ENCODE data around the gene PTPRN2. TPM values are rescaled to one million over a fixed set of nuclear protein-coding genes. Genes with fewer than 3 reads are reported as not detected.
"Not testable (repeated sequence)": the region's sequence is repeated elsewhere in the genome, so short reads cannot be mapped to it uniquely, and the experiment has no call there.

Gene PTPRN2
- total RNA-seq, 1 experiment from 2014 or later, result 2.9 TPM

DNA sequence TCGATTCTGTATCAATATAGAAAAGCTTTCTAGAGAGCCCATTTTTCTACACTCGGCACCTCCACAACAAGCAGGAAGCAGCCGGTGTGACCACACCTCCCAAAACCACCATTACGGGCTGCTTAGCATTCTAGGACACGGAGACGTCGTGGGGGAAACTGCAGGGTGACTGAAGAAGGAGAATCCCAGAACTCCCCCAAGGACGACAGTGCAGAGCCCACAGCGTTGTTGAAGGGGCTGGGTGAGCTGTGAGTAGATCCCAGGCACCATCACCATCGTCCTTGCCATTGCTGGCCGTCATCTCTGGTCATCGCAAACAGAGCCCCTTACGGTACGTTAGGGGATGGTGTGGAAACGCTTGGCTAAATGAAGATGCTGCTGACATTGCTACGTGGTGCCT, 351.8 kb downstream of the PTPRN2 start:
- DNase-seq (ENCODE audit: extremely low read depth, low read depth), result no peak

DNA sequence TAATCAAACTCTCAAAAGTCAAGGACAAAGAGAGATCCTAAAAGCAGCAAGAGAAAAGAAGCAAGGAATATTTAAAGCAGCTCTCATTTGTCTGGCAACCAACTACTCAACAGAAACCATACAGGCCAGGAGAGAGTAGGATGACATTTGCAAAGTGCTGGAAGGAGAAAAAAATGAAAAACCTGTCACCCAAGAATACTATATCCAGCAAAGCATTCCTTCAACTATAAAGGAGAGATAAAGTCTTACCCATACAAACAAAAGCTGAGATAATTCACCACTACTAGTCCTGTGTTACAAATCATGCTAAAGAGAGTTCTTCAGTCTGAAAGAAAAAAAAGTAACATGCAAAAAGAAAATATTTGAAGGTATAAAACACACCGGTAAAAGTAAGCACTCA, 357.7 kb downstream of the PTPRN2 start:
- DNase-seq (ENCODE audit: extremely low read depth, low read depth), result no peak

DNA sequence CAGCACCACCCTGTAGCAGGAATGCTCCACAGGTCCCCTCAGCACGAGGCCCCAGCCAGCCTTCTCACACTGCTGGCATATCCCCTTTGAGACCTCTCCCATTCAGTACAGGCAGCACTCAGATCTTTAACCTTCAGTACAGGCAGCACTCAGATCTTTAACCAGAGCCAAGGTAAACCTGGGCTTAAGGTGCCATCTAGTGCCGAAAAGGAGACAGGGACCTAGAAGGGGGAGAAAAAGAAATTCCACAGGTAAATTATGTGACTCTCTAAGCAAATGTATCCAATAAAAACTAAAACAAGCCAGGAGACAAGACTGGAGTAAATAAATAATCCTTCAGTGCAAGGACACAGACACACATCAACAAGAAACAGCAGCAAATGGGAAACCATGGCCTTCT, 358.6 kb downstream of the PTPRN2 start:
- no peak for DNase-seq (ENCODE audit: extremely low read depth, low read depth)

DNA sequence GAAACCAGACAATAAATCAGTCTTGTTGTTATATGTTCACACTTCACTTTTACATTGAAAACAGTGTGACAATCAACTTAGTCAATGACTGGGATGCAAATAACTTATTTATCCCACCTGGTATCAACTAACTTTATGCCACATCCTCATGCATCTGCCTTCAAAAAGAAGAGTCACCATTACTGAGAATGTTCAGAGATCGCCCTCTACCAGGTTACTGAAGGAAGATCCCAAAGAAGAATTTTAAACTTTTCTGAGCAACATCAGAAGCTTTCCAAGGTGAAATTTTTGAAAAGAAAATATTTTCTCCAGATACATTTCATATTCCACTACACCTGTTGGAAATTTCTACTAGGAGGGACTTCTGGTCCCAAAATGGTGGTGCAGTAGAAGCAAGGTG, 359.5 kb downstream of the PTPRN2 start:
- no peak for DNase-seq (ENCODE audit: extremely low read depth, low read depth)

DNA sequence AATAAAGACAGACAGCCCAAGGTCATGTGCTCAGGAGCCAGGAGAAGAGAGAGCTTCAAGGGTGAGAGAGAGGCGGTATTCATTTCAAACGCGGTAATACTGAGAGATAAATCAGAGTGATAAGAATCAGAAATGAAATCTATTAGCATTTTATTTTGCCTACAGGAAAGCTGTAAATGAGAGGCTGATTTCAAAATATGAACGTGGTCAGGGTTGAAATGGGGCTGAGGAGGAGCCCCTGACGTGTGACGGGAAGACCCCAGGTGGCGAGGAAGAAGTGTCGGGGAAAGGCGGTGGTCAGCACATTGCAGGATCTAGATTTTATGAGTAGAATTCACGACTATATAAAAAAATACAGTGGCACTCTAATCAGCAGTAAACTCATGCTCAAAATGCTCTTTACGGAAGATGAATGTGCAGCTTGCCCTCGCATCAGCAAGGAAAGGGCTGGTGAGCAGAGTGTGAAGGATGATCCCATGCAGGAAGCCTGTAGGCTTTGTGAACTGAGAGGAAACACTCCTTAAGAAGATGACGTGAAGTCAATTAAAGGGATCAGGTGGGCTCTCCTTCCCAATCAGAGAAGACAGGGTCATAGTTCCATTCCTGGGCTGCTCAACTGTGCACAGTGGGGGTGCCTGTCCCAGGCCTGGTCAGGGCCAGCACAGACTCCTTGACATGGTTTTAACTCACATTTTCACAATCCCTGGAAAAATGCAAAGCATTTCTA, 360.2 kb downstream of the PTPRN2 start:
- no peak for DNase-seq (ENCODE audit: extremely low read depth, low read depth)

DNA sequence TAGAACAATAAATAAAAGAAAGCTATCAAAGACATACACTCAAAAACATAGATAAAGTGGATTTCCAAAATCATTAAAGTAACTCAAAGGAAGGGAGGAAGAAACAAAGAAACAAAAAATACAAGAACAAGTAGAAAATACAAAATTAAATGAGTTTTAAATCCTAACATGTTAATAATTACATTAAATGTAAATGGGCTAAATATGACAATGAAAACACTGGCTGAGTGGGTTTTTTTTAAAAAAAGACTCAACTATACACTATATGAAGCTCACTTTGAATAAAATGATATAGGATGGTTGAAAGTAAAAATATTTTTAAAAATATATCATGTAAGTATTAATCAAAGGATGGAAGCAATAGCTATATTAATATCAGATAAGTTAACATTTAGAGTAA, 371.4 kb downstream of the PTPRN2 start:
- DNase-seq (ENCODE audit: extremely low read depth, low read depth), result no peak

DNA sequence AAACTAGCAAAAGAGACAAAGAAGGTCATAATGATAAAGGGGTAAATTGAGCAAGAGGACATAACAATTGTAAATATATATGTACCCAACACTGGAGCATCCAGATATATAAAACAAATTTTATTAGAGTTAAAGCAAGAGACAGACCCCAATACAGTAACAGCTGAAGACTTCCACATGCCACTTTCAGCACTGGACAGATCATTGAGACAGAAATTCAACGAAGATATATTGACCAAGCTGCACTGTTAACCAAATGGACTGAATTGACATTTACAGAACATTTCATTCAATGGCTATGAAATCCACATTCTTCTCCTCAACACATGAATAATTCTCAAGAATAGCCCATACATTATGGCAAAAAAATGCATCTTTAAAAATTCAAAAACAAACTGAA, 378.2 kb downstream of the PTPRN2 start:
- DNase-seq (ENCODE audit: extremely low read depth, low read depth), result no peak

DNA sequence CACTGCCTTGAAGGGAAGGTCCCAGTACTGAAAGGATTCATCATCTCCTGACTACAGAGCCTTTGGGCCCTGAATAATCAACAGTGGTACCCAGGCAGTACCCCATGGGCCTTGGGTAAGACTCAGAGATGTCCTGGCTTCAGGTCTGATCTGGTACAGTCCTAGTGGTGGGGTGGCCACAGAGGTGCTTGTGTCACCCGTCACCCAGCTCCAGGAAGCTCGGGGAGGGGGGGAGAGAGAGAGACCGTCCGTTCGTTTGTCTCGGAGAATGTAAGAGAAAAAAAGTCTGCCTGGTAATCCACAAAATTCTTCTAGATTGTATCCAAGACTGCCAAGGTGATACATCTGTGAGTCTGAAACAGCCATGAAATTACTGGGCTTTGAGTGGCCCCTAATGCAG, 381.3 kb downstream of the PTPRN2 start:
- no peak for DNase-seq (ENCODE audit: extremely low read depth, low read depth)

DNA sequence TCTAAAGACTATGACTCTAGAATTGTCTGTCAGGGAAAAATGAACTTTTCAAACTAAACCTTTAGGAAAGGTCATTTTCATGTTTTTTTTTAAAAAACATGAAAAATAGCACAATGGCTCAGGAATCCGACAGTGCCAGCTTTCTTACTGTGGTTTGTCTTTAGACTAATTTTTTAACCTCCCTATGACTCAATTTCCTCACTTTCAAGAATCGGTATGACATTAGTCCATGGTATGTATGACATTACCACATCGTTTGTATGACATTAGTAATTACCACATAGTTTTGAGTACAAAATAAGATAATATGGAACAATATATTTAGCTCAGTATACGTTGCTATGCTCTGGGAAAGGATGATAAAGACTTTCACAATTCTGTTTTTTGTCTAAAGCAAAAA, 383.2 kb downstream of the PTPRN2 start:
- no peak for DNase-seq (ENCODE audit: extremely low read depth, low read depth)

DNA sequence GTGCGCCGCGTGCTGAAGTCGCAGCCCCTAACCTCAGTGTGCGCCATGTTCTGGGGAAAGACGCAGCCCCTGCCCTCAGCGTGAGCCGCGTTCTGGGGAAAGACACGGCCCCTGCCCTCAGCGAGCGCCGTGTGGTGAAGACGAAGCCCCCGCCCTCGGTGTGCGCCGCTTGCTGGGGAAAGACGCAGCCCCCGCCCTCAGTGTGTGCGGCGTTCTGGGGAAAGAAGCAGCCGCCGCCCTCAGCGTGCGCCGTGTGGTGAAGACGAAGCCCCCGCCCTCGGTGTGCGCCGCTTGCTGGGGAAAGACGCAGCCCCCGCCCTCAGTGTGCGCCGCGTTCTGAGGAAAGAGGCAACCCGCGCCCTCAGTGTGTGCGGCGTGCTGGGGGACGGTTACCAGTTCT, 383.7 kb downstream of the PTPRN2 start:
- DNase-seq (ENCODE audit: extremely low read depth, low read depth), result not testable (repeated sequence)

DNA sequence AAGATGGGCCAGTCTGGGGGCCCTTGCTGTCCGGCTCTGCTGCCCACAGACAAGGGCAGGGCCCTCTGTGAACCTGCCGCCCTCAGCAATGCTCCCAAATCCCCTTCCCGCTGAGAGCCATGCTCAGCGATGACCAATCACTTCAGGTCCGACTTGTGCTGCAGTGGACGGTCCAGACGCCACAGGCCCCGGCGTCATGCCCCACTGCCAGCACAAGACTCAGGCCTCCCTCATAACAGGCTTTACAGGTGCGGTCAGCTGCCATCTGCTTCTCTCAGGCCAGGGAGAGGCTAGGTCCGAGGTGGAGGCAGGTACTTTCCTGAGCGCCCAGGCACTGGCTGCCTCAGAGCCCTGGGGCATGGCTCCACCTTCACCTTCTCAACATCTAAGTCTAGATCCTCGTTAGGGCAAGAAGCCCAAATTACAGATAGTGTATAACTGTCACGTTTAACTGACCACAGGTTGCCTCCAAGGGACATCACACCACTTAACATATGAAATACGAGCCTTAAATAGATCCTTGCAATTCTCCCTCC, 393.2 kb downstream of the PTPRN2 start:
- DNase-seq (ENCODE audit: extremely low read depth, low read depth), result no peak

DNA sequence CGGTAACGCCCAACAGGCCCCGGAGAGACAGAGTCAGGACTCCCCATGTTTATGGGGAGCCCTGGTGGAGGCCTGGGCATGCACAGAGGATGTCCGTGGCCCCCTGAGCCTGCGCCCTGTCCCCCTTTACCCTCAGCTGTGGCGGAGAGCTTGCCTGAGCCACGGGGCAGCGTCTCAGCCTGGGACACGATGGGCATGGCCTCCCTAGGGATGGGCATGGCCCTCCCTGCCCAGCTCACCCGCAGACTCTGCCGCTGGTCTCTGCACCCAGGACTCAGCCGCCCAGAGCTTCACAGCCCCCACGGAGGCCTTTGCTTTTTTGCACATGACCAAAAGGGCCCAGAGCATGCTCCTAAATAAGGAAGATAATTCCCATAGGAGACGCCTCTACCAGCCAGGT, 394.2 kb downstream of the PTPRN2 start:
- DNase-seq (ENCODE audit: extremely low read depth, low read depth), result no peak

DNA sequence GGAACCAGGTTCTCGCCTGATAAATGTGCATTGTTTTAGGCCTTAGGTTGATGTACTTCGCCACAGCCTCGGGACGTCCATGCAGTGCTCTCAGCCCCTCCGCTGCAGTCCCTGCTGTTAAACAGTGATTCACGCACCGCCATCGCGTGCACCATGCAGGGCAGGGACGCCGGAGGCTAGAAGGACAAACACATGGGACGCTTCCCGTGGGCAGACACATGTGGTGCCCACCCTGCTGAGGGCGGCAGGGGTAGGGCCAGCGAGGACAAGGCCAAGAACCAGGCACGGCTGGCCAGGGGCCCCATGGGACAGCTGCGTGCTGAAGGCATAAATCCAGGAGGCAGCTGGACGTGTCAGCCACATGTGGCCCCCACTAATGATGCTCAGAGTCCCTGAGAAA, 394.7 kb downstream of the PTPRN2 start:
- no peak for DNase-seq (ENCODE audit: extremely low read depth, low read depth)

DNA sequence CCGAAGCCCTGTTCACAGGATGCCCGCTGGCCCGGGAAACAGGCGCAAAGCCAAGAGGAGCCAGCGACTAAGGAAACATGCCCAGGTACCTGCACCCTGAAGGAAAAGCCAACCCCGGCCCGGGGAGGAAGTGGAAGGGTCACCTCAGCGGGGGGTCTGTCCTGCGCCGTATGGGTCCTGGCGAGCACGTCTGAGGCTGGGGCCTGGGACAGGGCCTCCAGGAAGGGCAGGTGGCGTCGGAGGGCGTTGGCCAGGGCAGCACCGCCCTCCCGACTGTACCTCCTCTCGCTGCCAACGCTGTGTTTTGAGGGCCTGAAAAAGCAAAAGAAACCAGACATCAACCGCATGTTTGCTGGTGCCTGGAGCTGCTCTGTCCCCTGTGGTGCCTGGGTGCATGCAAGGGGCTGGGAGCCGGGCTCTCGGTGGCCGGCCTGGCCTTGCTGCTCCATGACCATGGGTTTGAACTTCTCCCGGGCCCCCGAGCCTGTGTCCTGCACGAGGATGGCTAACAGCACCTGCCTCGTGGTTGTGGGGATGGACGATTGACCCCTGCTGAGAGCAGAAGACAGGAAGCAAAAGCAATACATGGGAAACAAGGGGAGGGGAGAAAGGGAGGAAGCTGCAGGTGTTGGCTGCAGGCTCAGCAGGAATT, 395.3 kb downstream of the PTPRN2 start:
- no peak for DNase-seq (ENCODE audit: extremely low read depth, low read depth)

DNA sequence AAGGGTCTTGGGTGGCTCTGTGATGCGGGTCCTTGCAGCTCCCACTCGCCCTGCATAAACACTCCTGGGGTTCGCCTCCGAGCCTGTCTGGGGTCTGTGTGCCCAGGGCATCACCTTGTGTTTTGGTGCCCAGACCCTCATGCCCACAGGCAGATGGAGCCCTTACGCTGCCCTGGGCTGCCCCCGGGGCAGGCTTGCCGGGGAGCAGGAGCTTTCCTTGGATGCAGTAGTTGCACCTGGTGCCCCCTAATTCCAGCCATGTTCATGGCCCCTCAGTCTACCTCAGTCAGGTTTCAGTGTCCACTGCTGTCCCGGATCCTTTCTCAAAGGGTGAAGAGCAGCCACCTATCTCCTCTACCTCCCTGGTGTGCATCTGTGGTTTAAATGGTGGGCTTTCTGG, 396.0 kb downstream of the PTPRN2 start:
- DNase-seq (ENCODE audit: extremely low read depth, low read depth), result no peak

DNA sequence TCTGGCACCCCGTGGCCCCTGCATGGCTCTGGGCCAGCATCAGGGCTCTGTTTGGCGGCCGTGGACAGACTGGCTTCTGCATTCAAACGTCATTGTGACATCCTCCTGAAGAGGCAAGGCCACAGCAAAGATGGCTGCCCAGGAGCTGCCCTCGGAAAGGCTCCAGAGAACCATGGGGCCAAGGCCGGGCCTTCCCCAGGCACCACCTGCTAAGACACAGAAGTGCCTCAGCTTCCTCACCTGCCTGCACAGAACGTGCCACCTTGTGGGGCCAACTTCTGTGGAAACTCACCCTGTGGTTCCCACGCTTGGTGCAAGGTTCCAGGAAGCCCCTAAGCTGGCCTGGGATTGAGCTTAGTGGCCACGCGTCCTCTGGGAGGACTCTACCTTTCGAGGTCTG, 396.9 kb downstream of the PTPRN2 start:
- no peak for DNase-seq (ENCODE audit: extremely low read depth, low read depth)

DNA sequence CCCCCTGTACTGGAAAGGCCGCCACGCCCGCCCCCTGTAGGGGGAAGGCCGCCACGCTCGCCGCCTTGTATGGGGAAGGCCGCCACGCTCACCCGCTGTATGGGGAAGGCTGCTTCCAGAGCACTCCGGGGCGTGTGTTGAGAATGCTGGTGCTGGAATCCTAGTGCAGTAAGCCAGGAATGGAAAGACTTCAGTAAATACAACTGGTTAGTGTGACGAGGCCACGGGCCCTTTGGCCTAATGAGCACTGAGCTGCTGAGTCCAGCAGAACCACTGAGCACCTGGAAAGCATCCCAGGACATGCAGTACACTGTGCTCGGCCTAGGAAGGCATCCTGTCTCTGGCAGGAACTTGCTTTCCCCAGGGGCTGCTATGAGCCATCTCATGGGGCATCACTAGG, 398.9 kb downstream of the PTPRN2 start:
- no peak for DNase-seq (ENCODE audit: extremely low read depth, low read depth)

DNA sequence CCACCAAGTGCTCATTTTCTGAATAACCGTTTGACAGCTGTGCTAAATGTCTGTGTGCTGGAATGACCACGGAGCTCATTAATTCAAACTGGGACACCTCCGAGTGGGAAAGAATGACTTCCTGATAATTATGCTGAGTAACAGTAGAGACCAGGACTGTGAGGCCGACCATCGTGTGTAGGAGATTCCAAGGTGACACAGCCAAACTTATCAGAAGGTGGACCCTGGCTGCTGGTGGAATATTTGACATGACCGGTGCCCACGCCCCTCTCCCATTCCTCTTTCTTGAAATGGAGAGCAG, 400.0 kb downstream of the PTPRN2 start:
- no peak for DNase-seq (ENCODE audit: extremely low read depth, low read depth)

DNA sequence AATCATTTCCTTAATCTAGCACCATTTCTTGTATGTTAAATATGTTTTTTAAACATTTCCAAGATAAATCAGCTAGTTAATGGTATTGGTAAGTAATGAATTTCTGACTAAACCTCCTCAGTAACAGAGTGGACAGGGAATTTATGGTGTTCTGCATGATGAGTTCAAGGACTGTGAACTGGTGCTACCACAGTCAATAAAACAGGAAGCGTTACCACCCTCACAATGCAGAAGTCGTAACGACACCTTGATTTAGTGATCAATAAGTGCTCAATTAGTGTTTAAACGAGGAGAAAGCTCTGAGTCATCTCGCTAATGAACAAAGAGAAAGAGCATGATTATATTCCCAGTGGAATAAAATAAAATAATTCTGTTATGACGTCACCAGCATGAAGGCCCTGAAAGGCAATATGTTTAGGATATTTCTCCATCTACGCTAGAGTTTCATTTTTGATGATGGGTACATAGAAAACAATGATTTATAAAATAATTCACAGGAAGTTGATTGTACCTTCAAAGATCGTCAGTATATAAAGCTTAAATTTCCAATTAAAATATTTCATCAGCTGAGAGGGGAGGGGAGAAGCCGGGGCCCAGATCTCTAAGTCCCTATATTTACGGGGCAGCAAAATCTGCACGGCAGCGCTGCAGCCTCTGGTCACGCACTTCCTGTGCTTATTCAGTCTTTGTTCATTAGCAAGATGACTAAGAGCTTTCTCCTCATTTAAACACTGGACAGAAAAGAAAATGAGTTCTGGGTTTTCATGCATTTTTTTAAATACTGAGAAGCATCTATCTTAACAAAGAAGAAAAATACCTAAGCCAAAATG, 400.5 kb downstream of the PTPRN2 start:
- no peak for DNase-seq (ENCODE audit: extremely low read depth, low read depth)

DNA sequence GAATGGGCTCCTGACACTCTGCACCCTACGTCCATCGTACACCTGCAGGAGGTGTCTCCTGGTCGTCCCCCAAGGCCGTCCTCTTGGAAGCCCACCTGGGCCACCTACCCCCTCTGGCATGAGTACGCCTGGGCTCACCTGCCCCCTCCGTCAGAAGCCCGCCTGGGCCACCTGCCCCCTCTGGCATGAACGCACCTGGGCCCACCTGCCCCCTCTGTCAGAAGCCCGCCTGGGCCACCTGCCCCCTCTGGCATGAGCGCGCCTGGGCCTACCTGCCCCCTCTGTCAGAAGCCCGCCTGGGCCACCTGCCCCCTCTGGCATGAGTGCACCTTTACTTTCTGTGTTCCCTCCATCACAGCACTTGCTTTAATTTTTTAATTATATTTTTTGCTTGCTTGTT, 401.2 kb downstream of the PTPRN2 start:
- no peak for DNase-seq (ENCODE audit: extremely low read depth, low read depth)

DNA sequence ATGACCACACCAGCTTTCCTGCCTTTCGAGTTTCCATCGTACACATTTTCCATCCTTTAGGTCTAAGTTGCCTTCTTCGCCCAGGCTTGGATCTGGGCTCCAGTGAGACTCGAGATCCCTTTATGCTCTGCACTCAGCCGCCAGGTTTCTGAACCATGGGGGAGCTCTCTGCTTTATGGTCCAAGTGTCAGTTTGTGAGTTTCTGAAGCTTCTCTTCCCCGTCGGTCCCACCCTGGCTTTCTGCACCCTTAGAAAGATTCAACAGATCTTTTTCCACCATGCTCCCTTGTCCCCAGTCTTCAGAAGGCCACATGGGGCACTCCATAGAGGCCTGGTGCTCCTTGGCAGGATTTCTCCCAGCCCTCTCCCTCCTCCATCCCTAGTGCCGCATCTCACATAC, 402.0 kb downstream of the PTPRN2 start:
- no peak for DNase-seq (ENCODE audit: extremely low read depth, low read depth)

DNA sequence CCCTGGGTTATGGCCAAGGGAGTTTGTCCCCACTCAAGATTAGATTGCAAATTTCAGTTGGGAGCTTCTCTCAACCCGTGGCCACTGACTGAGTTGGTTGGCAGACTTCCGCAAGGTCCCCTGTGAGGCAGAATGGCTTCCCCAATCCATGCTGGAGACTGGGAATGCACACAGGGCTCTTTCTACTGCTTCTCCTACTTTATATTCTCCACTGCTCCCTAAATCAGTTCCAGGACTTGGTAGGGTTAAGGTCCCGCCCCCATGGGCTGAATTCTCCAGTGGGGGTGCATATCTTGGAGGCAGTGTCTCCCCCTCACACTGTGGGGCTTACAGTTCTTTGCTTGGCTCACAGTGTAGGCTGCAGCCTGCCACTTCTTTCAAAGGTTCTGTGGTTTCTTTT, 404.2 kb downstream of the PTPRN2 start:
- no peak for DNase-seq (ENCODE audit: extremely low read depth, low read depth)

Measured in NCI-H460 (cell line).